HG02623 (cell line): ENCODE data around the gene VWA1.

Source experiments
- ATAC-seq: cut with Tn5 transposase; IDR thresholded peaks from one replicate; pipeline ENCODE4 v1.9.1; 2021; ENCODE audit warnings: moderate library complexity; ENCODE audit not compliant: unreplicated experiment

VWA1 gene

GRCh38 chr1:1435106-1435903, at the start of gene VWA1:
VWA1 (plus strand) TSS chr1:1435690; CDS start chr1:1435749, 59 bp downstream.
- ATAC-seq, result no peak

- ATAC-seq, result no peak
Observed at GRCh38 chr1:1385931-1386330, 49.6 kb upstream of the VWA1 start.

- ATAC-seq, result no peak
Observed at GRCh38 chr1:1387098-1388077, 48.1 kb upstream of the VWA1 start.

- ATAC-seq, result no peak
Observed at GRCh38 chr1:1388078-1388472, 47.4 kb upstream of the VWA1 start.

- ATAC-seq, result no peak
Observed at GRCh38 chr1:1390675-1391074, 44.8 kb upstream of the VWA1 start.

GRCh38 chr1:1391225-1391624, 44.3 kb upstream of the VWA1 start:
- no peak for ATAC-seq

GRCh38 chr1:1393014-1393413, 42.5 kb upstream of the VWA1 start:
- no peak for ATAC-seq

- no peak for ATAC-seq
Observed at GRCh38 chr1:1393428-1393827, 42.1 kb upstream of the VWA1 start.

GRCh38 chr1:1394116-1394515, 41.4 kb upstream of the VWA1 start:
- no peak for ATAC-seq

GRCh38 chr1:1395166-1395565, 40.3 kb upstream of the VWA1 start:
- no peak for ATAC-seq

GRCh38 chr1:1397839-1398523, 37.5 kb upstream of the VWA1 start:
- no peak for ATAC-seq

GRCh38 chr1:1398677-1399186, 36.8 kb upstream of the VWA1 start:
- peak; percentile 12 for ATAC-seq

GRCh38 chr1:1399187-1399871, 36.2 kb upstream of the VWA1 start, which contains the start of gene CCNL2:
CCNL2 (minus strand) TSS chr1:1399335; CDS start chr1:1399306, 29 bp downstream.
- peak; percentile 93 for ATAC-seq

GRCh38 chr1:1399872-1400575, 35.5 kb upstream of the VWA1 start:
- ATAC-seq, result no peak

- no peak for ATAC-seq
Observed at GRCh38 chr1:1400576-1401456, 34.7 kb upstream of the VWA1 start.

GRCh38 chr1:1401457-1402010, 34.0 kb upstream of the VWA1 start:
- no peak for ATAC-seq

- ATAC-seq, result no peak
Observed at GRCh38 chr1:1402072-1402900, 33.2 kb upstream of the VWA1 start.
